Astrocyte (in vitro differentiated cells and primary cell): ENCODE data around the gene ZNF624.
"Not testable (repeated sequence)": the region's sequence is repeated elsewhere in the genome, so short reads cannot be mapped to it uniquely, and the experiment has no call there.

Source experiments
- CTCF ChIP-seq: IDR thresholded peaks from 2 replicates; pipeline ENCODE4 v1.5.1; 2011; ENCODE audit warnings: low read depth, mild to moderate bottlenecking, inconsistent platforms, low read length, moderate library complexity; ENCODE audit not compliant: insufficient read depth
- EZH2 ChIP-seq: IDR thresholded peaks from 2 replicates; pipeline ENCODE4 v1.6.1; 2012; ENCODE audit warnings: mild to moderate bottlenecking, low read length, inconsistent platforms; ENCODE audit not compliant: insufficient read depth

DNA sequence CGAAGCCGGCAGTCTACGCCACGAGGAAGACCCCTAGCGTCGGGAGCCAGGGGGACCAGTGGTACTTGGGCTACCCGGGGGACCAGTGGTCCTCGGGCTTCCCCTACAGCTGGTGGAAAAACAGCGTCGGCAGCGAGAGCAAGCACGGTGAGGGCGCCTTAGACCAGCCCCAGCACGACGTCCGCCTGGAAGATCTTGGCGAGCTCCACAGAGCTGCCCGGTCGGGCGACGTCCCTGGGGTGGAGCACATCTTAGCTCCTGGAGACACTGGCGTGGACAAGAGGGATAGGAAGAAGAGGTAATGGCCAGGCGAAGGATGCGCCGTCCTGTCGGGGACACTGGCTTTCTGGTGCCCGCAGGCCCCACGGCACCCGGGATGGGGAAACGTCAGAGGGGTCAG is 36.8 kb upstream of the ZNF624 start:
- not testable (repeated sequence) for TF ChIP-seq CTCF, EZH2
